DMS53 treated with DMSO at 0.1 percent for 48 hours (cell line): ENCODE data around the gene PUM2.
A peak's percentile ranks its signal among the peaks of the same experiment; 100 is the strongest.
"Not testable (repeated sequence)": the region's sequence is repeated elsewhere in the genome, so short reads cannot be mapped to it uniquely, and the experiment has no call there.

ENCODE experiments used
- DNase-seq: peaks from one replicate; lab custom pipeline; 2025; ENCODE audit not compliant: unreplicated experiment; lab: John Stamatoyannopoulos, UW

PUM2 gene

DNA sequence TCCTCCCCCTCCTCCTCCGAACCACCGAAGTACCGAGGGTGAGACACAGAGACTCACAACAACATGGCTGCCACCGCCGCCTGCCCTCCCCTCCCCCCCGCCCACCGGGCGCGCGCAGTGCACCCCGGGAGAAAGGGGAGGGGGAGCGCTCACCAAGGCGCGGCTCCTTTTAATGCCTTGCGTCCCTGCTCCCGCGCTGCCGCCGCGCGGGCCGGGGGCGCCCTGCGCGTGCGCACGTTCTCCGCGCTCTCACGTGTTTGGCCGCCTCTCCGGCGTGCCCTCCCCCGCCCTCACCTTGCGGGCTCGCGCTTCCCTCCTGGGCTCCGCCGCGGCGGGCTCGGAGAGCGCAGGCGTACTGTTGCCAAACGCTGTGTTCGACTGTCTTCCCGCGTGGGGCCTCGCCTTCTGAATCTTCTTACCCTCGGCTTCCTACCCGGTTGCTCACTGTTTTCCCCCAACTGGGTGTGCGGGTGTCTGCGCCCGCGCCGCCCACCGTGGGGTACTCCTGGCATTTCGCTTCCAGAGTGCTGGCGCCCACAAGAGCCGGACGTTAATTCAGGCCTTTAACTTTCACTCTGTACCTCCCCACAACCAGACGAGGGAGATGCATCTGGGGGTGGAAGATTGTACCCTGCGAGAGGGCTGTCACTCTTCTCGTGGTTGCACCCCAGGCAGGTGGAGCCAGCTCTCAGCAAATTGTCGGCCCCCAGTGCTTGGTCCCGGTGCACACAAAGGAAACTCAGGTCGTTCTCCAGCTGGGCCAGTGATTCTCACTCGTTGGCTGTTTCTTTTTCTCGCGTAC lies at the start of gene PUM2:
Gene PUM2, minus strand, starts transcription at position 92 of the 802 bp plus-strand sequence. CDS start 23,484 bp downstream, outside the sequence.
- DNase-seq = peak; percentile 87

DNA sequence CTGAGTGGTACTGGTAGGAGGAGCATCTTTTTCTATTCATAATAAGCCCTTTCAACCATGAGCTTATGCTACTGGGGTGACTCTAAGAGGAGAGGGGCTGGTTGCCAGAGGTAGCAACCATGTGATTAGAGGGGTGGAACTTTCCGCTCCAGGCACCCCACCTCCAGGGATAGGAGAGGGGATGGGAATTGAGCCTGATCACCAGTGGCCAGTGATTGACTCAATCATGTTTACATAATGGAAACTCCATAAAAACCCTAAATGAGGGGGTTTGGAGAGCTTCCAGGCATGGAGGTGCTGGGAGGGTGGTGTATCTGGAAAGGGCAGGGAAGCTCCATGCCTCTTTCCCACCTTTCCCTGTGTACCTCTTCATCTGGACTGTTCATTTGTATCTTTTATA lies 49.7 kb upstream of the PUM2 start:
- no peak for DNase-seq

DNA sequence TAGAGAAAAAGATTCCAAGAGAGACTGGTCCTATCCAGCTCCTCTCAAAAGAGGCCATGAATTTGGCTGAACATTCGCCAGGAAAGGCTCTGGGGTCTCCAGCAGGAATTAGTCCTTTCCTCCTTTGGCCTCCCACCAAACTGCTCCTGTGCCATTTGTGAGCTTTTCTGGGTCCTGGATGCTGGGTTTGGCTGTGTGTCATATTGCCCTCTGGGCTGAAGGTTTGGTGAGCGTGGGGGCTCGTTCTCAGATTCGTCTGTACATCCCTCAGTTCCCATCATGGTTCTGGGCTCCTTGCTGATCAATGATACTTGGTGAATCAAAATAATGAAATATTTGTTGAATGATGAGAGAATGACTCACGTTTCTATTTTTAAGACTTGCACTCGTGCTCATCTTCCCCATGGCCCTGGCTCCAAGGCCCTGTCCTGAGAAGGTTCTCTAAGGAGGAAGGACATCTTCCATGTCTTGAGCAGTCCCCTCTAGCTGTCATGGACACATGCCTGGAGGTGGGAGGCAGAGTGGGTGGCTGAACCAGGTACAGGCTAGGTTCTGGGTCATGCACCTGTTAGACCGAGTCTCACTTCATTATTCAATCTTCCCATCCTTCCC lies 48.4 kb upstream of the PUM2 start:
- DNase-seq = no peak

GRCh38 chr2:20397811-20398447 lies 47.3 kb upstream of the PUM2 start:
- no peak for DNase-seq

- no peak for DNase-seq
Observed at GRCh38 chr2:20396356-20397000, 45.8 kb upstream of the PUM2 start.

GRCh38 chr2:20393986-20394385 lies 43.3 kb upstream of the PUM2 start:
- no peak for DNase-seq

DNA sequence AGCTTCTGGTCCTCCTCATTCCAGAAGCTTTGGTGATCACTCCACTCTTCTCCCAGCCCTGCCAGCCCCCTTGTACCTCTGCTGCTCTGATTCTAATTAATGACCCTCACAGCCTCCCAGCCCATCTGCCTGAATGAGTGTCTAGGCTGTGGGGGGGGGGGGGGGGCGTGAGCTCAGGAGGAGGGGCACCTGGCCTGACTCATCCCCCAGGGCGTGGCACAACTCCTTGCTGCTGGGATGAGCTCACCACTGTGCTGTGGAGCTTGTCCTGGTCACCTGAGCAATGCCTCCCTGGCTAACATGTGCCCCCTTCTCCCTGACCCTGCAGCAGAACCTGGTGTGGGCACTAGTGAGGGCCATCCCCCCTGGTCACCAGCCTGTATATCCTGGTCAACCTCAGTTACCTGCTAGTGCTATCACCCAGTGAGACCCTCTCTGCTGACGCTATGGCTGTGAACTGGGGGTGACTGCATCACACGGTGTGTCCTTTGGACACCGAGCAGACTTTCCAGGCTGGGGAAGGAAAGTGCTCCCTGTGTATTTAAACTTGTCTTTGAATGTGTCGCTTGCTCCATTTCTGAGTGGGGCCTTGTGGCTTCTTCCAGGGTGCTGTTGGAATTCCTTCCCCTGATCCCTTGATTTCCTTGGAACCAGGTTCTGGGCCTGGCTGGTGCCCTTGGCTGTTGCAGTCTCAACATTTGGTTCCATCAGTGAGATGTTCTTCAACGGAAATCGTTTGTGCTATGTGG lies 41.5 kb upstream of the PUM2 start:
- no peak for DNase-seq

GRCh38 chr2:20390524-20391123 lies 40.0 kb upstream of the PUM2 start:
- DNase-seq = no peak

GRCh38 chr2:20384953-20385352 lies 34.3 kb upstream of the PUM2 start:
- no peak for DNase-seq

DNA sequence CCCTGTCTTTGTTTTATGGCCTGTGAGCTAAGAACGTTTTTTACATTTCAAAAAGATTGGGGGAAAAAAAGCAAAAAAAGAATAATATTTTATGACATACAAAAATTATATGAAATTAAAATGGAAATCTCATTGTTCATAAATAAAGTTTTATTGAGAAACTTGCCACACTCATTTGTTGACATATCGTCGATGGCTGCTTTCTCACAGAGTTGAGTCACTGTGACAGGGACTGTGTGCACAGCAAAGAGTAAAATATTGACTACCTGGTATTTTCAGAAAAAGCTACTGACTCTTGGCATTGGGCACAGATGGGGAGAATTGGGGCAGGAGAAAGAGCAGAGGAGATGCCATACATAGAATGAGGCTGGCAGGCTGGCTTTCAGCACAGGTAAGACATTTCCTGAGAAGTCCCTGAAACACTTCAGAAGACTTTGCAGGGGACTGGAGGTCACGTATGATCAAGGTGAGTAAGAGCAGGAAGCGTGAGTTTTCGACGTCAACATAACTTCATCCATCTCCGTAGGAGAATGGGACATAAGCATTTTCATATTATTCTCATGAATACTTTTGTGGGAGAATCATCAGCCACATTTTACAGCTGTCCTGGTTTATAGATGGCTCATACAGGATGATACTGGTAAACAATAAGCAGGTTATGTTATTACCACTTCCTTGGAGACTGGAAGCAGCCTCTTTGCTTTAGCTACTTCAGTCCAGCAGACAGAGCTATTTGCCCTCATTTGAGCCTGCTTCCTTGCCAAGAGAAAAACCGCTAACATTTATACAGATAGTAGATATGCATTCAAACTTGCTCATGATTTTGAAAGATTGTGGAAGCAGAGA lies 32.5 kb upstream of the PUM2 start:
- DNase-seq = no peak

- DNase-seq = no peak
Observed at GRCh38 chr2:20381457-20381856, 30.8 kb upstream of the PUM2 start.

DNA sequence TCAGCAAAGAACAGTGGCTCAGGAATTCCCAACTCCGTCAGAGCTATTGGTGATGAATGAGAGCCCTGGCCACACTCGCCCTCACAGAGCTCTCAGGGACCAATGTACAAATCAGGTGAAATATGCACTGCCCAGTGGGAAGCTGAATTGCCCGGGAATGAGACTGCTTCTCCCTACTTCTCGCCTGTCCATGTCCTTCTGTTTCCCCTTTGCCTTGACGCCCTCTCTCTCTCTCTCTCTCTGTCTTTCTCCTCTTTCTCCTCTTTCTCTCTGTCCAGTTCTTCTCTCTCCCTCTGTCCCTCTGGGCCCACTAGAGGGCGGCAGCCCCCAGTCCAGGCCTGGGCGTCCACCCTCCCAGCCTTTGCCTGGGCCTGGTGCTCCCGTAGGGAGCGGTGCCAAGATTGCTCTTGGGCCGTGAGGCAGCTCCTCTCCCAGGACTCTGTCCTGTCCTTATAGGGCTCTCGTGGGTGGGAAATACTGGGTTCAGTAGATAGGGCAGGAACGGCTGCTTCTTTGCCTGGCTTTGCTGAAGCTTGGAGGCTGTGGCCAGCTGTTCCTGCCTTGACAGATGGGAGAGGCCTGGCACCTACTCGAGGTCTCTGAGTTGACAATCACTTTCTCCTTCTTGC lies 28.4 kb upstream of the PUM2 start:
- DNase-seq = no peak

DNA sequence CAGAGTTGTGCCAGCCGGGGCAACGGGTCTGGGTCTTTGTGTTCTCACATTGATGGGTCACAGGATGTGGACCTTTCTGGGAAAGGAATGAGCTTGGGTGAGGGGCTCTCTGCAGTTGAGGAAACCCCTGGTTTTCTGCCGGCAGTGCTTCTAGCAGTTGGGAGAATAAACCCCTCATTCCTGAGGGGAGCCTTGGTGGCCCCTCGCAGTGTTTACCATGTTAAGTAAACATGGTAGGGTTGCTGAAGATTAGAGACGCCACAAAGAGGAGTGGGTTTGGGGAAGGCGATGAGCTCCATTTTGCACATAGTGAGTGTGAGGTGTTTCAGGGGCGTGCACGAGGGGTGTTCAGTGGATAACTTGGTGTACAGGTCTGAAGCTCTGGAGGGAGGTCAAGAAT lies 27.7 kb upstream of the PUM2 start:
- no peak for DNase-seq

DNA sequence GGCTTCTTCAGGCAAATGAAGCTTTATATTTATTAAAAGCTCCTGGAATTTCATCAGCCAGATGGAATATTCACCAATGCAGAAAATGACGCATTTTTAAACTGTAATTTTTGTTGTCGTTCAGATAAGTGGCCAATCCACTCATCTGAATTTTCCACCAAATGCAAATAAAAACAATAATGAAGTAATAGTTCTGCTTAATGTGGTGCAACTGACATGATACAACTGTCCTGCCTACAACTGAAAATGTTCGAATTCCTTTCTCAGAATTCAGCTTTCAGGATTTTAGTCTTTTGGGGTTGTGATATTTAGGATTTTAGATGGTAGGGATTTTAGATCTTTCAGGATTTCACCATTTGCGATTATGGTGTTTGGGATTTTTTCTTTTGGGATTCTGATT lies 27.1 kb upstream of the PUM2 start:
- DNase-seq = no peak

- not testable (repeated sequence) for DNase-seq
Observed at GRCh38 chr2:20374982-20375381, 24.3 kb upstream of the PUM2 start.

DNA sequence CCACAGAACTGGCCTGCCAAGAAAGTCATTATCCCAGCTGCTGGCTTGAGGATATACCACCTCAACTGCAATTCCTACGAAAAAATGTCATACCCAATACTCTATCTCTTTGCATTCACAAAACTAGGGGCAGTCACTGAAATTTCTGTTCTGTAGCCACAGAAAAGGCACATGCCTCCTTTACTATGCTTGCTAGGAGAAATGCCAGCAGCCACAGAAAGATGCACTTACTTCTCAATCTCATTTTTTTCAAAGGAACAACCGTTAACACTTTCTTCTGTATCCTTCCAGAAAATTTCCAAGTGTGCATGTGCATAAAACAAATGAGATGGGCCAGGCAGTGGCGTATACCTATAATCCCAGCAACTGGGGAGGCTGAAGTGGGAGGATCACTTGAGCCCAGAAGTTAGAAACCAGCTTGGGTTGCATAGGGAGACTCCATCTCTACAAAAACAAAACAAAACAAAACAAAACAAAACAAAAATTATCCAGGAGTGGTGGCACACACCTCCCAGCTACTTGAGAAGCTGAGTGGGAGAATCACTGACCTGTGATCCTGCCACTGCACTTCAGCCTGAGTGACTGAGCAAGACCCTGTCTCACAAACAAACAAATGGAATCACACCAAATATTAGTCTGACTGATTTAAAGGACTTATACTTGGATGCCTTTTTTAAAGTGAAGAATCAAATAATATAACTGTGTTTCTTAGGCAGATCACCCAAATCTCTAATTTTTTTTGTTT lies 22.4 kb upstream of the PUM2 start:
- no peak for DNase-seq

DNA sequence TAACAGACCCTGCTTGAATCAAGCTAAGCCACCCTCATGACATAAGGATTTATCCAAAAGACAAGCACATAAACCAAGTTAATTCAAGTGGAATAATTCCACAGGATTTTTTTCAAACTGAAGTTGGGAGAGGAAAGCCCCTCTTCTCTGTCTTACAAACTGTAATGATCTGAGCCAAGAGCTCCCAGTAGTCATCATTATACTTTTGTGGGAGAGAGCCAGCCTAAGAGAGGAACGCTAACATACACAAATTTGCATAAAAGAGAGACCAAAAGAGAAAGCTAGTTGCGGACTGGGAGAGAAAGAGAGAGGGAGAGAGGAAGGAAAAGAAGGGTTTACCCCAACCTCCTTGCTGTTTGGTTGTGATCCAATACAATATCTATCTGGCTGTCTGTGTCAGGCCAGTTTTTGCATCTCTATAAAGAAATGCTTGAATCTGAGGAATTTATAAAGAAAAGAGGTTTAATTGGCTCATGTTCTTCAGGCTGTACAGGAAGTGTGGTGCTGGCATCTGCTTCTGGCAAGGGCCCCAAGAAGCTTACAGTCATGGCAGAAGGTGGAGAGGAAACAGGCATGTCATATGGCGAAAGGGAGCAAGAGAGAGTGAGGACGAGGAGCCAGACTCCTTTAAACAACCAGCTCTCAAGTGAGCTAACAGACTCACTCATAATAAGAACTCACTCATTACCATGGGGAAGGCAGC lies 20.8 kb upstream of the PUM2 start:
- DNase-seq = no peak

GRCh38 chr2:20370191-20370590 lies 19.5 kb upstream of the PUM2 start:
- no peak for DNase-seq
